HG02884 (cell line): ENCODE data around the gene OPRL1.

Experiments
- ATAC-seq: cut with Tn5 transposase; IDR thresholded peaks from one replicate; pipeline ENCODE4 v1.9.1; 2021; ENCODE audit warnings: mild to moderate bottlenecking, moderate library complexity; ENCODE audit not compliant: unreplicated experiment

The OPRL1 gene

DNA sequence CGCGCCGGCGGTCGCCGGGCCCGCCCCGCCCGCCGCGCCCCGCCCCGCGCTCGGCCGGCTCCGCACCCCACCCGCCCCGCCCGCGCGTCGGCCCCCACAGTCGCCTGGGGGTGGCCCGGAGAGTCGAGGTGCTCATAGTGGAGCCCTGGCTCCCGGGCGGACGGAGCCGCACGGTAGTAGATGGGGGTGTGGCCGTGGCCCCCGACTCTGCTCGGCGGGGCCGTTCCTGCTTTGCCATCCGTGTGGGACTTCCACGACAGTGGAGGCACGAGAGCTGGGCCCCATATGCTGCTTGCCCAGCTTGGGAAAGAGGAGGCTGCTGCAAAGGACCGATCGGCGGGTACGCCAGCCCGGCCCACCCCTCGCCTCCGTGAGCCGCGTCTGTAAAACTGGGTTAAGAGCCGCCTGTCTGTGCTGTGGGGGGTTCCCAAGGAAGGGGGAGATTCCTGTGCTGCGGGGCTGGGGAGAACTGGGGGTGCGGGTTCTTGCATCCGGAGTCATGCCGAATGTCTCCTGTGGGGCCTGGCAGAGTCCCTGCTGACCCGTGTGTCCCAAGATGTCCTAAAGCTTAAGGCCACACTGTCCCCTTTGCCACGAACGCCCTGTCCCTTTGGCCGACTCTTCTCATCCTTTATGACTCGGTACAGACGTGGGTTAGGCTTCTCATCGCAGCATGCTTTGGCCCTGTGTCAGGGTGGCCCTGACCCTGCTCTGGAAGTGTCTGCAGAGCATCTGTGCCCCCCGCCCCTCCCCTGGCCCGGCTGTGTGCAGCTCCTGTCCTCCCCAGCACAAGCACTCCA lies at the start of gene OPRL1:
TSS of gene OPRL1 (plus strand) at position 70 of the 800 bp plus-strand sequence. CDS start 12,639 bp downstream, outside the sequence.
- no peak for ATAC-seq

DNA sequence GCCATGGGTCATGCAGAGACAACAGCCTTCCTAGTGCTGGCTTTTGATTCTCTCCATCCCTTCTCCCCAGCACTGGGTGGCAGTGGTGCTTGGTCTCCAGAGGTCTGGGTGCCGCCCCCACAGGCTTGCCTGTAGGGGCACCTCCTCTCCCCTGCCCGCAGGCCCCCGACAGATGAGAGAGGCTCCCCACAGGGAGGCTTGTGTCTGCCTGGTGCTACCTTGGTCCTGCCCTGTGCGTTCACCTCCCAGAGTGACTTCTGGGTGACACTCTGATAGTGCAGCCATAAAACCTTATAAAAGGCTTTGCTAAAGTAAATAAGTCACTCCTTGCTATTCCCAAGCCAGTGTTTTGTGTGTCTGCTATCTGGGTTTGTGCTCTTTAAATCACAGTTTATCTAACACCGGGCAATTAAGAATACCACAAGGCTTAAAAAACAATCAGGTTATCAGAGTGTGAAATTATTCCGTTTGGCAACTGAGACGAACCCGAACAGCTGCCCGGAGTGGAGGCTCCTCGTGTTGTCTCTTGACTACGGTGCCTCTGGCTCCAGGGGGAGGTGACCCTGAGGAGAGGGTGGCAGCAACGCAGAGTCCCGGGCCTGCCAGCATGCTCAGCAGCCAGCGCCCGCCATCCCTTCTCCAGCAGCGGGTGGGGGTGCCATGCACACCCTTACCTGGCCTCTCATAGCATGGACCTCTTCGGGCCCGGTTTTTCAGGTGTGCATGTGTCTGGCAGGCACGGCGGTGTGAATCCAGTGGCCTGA lies 49.3 kb upstream of the OPRL1 start:
- no peak for ATAC-seq

DNA sequence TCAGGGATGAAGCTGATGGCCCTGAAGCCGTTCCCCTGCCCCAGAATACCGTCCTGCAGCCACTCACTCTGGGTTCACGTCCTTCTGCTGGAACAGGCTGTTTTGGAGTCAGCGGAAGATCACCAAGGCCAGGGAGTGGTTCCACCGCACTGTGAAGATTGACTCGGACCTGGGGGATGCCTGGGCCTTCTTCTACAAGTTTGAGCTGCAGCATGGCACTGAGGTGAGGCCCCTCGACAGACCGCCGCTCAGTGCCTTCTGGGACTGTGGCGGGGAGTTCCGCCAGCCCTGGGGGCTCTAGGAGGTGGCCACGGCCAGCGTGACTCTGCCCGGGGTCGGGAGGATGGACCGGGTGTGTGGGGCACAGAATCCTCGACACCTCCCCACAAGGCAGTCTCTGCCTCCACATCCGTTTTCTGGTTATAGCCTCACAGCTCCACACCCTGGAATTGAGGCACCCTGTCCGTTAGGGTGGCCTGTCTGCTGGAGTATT lies 48.0 kb upstream of the OPRL1 start:
- no peak for ATAC-seq

DNA sequence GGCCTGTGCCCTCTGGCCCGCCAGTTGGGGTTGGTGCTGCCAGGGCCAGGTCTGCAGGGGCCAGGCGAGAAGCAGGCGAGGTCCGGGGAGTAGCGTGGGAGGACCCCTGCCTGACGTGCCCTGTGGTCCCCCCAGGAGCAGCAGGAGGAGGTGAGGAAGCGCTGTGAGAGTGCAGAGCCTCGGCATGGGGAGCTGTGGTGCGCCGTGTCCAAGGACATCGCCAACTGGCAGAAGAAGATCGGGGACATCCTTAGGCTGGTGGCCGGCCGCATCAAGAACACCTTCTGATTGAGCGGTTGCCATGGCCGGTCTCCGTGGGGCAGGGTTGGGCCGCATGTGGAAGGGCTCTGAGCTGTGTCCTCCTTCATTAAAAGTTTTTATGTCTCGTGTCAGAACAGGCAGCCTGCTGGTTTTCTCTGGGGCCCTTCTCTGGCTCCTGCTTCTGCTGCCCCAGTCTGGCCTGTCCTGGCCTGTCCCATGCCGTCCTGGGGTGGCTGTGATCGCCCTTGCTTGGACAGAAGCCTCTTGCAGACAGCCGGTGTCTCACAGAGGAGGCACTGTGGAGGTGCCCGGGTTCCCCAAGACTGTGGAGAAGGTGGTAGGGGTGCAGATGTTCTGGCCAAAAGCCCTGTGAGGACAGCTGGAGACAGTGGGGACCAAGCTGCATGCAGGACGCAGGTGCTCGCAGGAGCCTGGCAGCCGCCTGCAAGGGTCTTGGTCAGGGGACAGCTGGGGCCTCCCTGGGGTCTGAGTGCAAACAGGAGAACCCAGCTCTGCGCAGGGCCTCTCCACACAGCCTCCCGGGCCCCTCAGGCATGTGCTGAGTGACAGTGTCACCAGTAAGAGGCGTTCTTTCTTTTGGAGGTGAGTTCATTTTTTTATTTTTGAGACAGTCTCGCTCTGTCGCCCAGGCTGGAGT lies 46.9 kb upstream of the OPRL1 start:
- no peak for ATAC-seq

DNA sequence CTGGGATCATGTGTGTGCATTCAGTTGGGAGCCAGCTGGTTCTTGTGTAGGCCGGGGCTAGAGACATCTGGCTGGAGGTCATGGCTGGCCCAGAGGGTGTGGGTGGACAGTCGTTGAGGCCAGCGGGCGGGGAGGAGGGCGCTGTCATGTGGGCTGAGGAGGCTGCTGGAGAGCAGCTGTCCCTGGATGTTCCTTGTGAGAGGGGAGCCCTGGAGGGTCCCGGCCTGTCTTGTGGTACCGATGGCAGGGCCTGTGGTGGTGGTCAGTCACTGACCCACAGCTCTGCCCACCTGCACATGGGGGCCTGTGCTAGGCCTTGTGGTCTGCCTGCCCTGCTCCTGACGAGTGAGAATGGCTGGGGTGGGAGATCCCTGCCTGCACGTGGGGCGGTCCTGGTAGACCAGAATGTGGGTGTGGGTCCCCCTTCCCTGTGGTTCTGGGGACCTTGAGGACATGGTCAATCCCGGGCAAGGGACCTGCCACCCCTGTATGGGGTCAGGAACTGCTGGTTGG lies 45.8 kb upstream of the OPRL1 start:
- no peak for ATAC-seq

DNA sequence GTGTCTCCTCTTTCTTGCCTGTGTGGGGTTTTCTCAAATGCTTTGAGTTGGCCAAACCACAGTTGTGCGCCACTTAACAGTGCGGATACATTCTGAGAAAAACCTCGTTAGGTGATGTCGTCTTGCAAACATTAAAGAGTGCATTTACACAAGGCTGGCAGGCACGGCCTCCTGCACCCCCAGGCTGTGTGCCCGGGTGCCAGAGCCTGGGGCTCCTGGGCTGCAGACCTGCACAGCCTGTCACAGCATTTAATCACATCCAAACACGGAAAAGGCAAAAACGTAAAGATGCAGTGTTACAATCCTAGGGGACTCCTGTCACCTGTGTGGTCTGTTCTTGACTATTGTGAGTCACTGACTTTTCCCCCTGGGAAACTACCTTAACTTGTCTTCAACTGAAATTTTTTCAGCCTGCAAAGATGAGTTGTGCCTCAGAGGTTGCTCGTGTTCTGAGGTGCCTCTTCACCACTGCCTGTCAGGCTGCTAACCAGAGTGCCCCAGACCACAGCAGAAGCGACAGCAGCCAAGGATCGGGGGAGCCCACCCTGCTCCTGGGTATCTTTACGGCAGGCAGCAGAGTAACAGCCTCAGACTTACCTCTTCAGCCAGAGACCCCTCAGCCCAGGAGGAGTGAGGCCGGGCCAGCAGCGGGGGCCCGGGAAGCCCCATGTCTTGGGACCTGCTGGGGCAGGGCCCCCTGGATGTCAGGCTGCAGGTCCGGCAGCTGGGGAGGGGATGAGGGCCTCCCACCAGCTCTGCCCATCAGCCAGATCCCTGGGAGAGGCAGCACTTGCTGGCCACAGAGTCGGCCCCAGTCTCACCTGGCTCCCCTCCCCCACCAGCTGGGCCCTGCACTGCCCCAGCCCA lies 44.6 kb upstream of the OPRL1 start:
- ATAC-seq, result no peak

DNA sequence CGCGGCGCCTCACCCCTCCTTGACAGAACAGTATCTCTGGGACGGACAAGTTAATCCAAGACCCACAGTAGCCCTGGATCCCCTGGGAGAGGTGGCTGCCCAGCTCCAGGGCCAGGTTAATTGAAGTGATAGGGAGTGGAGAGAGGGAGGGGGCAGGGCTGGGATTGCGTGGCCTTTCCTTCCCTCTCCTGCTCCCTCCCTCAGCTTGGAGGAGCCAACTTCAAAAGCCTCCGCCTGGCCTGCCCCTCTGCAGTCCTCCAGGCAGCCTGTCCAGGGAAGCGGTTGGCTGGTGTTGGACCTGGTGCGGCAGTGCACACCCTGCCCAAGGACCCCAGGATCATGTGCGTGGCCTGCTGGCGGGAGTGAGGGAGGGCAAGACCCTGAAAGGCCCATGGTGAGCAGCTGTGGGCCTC lies 43.9 kb upstream of the OPRL1 start, which contains the start of gene C20orf204:
TSS of gene C20orf204 (plus strand) at position 250 of the 413 bp plus-strand sequence. CDS start at position 392, 142 bp downstream.
- no peak for ATAC-seq

DNA sequence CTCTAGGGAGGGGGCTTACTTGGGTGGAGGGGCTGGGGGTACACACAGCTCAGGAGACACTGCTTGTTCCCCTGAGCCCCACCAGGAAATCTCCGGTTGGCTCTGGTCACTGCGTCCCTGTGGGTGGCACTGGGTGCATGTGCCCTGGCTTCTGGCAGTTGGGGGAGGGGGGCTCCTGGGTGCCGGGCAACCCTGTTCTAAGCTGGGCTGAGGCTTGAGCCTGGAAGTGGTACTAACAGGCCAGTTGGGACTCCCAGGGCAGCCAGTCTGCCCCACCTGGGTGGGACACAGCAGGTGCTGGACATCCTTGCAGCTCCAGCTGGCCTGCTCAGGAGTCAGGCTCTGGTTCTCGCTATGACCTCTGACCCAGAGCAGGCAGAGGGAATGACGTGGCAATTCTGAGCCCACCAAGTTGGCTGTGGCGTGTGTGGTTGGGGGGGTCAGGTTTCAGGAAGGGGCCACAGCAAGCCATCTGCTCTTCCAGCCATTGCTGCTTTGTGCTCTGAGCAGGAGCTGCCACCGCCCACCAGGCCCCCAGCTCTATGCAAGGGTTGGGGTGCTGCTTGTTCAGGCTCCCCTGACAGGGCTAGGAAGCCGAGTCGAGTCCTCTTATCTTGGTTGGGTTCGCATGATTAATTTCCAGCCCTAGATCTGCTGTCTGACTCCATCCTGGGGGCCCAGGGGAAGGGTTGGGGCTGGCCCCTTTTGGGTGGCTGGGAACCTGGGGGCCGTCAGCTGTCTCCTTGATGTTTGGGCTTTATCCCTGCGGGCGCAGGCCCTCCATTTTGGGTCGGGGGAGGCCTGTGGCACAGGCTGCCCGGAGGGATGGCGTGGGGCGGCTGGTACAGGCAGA lies 43.3 kb upstream of the OPRL1 start:
- ATAC-seq, result no peak

DNA sequence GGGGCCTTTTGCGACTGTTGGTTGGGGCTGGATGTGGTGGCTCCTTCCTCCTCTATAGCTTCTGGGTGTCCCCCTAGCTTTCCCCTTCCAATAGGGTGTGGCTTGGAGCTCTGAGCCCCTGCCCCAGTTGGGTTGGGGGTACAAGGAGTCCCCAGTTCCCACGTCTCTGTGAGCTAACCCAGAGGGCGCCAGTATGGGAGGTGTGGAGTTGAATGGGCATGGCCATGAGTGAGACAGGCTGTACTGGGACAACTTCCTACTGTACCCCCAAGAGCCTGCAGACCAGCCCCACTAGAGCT lies 42.7 kb upstream of the OPRL1 start:
- ATAC-seq, result no peak

DNA sequence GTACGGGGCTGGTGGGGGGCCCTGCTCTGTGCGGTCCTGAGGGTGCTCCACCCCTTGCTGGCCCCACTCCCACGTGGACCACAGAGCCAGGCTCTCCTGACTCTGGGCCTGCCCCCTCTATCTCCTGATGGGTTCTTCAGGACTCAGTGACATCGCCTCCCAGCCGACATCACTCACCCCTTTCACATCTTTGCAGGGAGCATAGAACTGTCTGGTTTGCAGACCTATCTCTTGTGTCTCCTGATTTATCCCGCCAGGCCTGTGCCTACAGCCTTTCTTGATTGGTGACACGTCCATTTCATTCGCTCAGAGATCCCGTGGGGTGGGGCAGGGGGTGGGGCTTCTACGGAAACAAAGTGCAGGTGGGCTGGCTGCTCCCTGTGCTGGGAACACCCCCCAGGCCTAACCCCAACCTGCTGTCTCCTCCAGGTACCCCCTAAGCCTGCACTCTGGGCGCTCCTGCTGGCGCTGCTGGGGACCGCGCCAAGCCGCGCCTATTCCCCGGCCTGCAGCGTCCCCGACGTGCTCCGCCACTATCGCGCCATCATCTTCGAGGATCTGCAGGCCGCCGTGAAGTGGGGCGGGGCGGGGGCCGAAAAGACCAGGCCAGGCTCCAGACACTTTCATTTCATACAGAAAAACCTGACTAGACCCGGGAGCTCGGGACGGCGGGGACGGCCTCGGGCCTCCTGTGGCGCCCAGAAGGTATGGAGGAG lies 42.2 kb upstream of the OPRL1 start:
- ATAC-seq, result no peak

DNA sequence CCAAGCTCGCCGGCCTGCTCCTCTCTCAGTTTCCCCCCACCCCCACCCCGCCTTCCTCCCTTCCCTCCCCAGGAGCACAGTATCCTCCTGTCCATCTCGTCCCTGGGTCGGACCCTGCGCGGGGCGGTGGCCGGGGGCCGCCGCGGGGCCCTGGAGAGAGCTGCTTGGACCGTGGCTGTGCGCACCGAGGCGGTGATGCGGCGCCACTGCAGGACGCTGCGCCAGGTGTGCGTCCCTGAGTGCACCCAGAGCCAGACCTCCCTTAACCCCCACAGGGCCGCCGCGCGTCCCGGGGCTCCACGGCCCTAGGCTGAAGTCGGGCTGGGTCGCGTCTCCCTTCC lies 41.7 kb upstream of the OPRL1 start:
- ATAC-seq, result peak; percentile 26

DNA sequence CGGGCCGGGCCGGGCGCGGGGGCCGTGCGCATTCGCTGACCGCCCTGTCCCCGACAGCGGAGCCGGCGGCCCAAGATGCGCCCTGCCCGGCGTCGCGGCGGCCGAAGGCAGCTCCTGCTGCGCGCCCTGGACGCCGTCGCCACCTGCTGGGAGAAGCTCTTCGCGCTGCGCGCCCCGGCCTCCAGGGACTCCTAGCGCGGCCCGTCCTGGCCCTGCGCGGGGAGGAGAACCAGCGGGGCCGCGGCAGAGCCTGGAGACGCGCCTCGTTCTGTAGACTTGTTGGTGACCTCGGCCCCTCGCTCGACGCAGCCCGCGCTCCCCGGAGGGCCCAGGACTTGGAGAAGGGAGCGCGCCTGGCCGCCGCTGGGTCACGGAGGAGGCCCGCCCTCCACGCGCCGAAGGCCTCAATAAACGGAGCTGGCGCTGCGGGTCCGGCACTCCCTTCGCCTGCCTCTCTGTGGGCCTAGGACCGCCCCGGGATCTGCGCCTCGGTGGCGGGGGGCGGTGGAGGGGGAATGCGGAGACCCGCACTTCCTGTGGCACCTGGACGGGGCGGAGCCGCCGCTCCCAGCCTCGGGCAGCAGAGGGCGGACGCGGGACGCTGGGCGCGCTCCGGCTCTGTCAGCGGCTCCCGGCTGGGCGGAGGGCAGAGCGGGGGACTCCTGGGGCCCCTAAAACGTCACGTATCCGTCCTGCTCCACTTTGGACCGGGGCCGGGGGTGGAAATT lies 41.2 kb upstream of the OPRL1 start:
- ATAC-seq, result peak; percentile 40

DNA sequence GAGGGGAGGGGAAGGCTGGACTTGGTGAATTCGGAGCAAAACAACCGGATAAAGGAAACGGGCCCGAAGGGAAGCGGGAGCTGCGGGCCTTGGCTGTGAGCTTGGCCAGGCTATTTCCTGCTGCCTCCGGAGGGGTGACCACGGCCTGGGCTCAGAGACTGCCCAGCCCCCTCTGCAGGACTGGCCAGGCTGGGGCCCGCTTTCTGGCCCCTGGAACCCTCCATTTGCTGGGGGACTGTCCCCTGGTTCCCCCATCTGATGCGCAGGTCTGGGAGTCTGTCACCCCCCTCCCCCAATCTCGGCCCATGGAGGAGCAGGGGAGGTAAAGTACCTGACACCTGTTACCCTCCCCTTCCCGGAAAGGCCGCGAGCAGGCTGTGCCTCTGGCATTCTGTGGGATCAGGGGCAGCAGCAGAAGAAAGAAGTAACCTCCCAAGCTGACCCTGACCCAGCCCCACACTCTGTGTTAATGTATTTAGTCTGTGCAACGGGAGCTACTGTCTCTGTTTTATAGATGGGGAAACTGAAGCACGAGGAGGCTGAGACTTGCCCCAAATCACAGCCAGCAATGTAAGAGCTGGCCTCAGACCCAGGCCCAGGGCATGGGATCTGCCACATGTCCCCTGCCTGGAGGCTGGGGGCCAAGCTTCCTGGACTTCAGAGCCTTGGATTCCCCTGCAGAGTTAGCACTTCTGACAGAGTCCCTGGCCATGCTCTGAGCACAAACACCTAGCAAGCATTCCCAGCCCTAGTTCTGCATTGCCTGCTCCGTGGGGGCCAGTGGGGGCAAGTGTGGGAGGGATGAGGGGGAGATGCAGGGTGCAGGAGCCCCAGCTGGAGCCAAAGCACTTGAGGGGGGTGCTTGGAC lies 40.4 kb upstream of the OPRL1 start:
- ATAC-seq, result no peak

DNA sequence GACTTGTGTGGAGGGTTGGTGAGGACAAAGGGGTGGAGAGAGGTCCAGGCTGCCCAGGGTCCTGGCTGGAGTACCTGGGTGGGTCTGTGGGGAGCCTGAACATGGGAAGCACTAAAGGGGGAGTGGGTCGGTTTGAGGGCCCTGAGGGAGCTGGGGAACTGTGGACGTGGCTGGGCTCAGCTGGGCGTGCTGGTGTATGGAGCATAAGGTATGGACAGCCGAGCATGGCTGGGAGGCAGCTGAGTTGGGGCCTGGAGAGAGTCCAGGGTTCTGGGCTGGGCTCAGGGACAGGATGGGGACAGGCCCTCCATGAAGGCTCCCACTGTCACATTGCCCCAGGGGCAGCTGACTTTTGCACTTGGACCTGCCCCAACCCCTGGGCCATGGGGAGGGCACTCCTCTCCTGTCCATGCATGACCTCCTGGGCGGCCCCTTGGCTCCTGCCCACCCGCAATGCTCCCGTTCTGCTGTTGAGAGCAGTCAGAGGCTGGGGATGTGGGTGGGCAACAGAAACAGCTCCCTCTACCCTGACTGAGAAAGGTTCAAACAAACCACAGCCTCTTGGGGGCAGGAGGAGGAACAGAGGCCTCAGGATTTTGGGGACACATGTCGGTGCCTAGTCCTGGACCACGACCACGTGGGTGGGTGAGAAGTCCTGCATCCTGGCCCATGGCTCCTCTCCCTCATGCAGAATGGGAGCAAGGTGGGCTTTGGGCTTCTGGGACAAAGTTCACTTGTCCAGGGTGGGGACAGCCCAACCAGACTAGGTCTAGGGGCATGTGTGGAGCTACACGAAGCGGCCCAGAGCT lies 39.4 kb upstream of the OPRL1 start:
- no peak for ATAC-seq

DNA sequence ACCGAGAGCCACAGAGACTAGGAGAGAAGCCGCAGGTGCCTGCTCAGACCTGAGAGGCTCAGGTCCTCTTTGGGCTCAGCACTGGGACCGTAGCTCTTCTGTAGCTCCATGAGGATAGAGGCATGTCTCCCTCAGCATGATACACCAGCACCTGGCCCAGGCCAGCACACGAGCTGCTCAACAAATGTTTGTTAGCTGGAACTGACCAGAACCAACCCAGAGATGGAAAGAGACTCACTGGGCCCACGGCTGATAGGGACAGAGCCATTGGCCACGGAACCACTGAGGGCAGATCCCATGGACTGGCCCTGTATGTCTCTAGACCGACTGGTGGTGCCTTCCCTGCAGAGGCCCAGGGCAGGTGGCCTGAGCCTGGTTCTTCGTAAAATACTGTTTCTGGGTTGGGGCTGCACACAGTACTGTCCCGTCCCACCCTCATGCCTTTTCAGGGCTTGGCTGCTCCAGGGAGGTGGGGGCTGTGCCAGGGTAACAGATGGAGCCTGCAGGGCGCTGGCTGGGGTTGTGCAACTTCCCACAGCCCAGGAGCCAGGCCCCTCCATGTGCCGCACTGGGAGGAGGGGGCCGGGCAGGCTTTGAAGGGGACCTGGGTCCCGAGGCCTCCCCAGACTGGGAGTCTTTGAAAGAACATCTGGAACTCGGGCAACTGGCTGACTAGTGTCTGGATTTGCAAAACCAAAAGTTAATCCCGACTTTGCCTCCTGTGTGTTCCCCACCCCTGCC lies 38.7 kb upstream of the OPRL1 start:
- no peak for ATAC-seq

DNA sequence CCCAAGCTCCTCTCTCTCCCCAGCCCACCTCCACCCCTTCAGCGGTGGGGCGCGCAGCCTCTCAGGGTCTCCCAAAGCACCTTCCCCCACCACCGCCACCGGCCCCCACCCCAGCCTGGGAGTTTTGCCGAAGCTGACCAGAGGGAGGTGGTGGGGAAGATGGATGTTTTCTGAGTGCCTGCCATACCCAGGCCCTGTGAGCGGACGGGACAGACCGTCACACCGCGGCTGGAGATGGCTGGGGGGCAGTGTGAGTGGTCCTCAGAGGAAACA lies 38.2 kb upstream of the OPRL1 start:
- ATAC-seq, result no peak
